ENCODE measurements around the gene KRTAP10-8.

DNA sequence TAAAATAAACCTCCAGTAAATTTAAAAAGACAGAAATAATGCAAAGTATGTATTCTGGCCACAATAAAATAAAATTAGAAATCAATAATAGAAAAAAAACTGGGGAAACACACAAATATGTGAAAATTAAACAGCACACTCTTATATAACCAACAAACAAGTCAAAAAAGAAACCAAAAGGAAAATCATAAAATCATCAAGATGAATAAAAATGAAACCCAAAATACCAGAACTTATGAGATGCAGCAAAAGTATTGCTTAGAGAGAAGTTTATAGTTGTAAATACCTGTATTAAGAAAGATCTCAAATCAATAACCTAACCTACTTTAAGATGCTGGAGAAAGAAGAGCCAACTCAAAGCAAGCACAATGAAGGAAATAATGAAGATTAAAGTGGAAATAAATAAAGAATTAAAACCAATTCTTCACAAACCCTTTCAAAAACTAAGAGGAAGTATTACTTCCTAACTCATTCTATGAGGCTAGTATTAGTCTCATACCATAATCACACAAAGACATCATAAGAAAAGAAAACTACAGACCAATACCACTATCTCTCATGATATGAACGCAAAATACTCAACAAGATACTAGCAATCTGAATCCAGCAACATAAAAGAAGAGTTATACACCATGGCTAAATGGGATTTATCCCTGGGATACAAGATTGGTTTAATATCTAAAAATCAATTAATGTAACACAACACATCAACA lies 46.8 kb upstream of the KRTAP10-8 start:
- TF ChIP-seq, protein P1, sequence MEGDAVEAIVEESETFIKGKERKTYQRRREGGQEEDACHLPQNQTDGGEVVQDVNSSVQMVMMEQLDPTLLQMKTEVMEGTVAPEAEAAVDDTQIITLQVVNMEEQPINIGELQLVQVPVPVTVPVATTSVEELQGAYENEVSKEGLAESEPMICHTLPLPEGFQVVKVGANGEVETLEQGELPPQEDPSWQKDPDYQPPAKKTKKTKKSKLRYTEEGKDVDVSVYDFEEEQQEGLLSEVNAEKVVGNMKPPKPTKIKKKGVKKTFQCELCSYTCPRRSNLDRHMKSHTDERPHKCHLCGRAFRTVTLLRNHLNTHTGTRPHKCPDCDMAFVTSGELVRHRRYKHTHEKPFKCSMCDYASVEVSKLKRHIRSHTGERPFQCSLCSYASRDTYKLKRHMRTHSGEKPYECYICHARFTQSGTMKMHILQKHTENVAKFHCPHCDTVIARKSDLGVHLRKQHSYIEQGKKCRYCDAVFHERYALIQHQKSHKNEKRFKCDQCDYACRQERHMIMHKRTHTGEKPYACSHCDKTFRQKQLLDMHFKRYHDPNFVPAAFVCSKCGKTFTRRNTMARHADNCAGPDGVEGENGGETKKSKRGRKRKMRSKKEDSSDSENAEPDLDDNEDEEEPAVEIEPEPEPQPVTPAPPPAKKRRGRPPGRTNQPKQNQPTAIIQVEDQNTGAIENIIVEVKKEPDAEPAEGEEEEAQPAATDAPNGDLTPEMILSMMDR (conservative IDR thresholded peaks at IDR 0.05 in 1 of 2, IDR thresholded peaks at IDR 0.05 in 1 of 2; ENCODE audit: low read depth in 1 of 2, low read length in 2 of 2), result no peak
- no peak for TF ChIP-seq EZH2 (IDR thresholded peaks at IDR 0.05; ENCODE audit: low read length, missing control alignments)
